ENCODE results near the gene ADGRG6. TPM values are rescaled to one million over a fixed set of nuclear protein-coding genes. Genes with fewer than 3 reads are reported as not detected.

The ADGRG6 gene
- total and polyA plus RNA-seq, 8 donors, result 1.1 to 102 (median 8.9) TPM

DNA sequence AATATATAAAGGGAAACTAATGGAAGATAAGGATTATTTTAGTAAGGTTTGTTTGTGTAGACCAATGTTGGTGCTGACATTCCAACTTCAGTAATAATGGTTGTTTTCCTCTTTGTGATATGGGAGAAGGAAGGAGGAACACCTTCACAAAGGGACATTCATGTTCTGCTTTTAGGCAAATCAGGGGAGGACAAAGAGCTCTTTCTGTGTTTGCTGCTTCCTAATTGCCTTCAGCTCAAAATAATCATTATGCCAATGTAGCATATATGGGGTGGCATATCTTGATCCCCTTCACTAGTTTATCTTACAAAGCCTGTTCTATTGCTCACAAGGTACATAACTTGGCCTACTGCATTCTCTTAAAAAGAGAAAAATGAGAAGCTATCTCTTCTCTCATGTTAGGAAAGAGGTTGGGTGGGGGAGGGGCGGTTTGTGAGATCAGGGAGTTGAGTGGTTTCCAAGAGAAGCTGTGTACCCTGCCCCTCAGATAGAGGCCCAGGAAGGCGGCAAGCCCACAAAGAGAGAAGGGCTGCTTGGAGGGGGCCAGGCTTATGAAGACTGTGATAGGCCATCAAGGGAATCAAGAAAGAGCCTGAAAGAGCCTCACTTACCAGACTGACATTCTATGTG is 4.7 kb upstream of the ADGRG6 start:
- H3K36me3 ChIP-seq, result no peaks in the 10 kb centered on the region
- TF ChIP-seq POLR2A (IDR thresholded peaks at IDR 0.05), result no peak
- TF ChIP-seq, protein P1, sequence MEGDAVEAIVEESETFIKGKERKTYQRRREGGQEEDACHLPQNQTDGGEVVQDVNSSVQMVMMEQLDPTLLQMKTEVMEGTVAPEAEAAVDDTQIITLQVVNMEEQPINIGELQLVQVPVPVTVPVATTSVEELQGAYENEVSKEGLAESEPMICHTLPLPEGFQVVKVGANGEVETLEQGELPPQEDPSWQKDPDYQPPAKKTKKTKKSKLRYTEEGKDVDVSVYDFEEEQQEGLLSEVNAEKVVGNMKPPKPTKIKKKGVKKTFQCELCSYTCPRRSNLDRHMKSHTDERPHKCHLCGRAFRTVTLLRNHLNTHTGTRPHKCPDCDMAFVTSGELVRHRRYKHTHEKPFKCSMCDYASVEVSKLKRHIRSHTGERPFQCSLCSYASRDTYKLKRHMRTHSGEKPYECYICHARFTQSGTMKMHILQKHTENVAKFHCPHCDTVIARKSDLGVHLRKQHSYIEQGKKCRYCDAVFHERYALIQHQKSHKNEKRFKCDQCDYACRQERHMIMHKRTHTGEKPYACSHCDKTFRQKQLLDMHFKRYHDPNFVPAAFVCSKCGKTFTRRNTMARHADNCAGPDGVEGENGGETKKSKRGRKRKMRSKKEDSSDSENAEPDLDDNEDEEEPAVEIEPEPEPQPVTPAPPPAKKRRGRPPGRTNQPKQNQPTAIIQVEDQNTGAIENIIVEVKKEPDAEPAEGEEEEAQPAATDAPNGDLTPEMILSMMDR (IDR thresholded peaks at IDR 0.05), result no peak
- TF ChIP-seq POLR2AphosphoS5 (IDR thresholded peaks at IDR 0.05), result peak in 1 of 3 donors; percentile 20
- no peak for TF ChIP-seq EP300 (IDR thresholded peaks at IDR 0.05)
- no peak for DNase-seq
- H3K27ac ChIP-seq, result peak overlapping the region in 1 of 5 donors; percentile 16
- intact Hi-C loops (cut with DNase I; ENCODE audit: low total_unique reads), result no loop called here
- H3K27me3 ChIP-seq, result peaks cover 0 to 17% (median 8%) of the 10 kb centered on the region in 3 donors
- no peak overlapping the region for H3K4me3 ChIP-seq
- H3K9me3 ChIP-seq, result no peaks in the 10 kb centered on the region
- H3K4me1 ChIP-seq, result peaks cover 0 to 13% (median 11%) of the 10 kb centered on the region in 4 donors
- WGBS, 5 donors, result 44 to 66% (median 48%) methylated on average over 2 of the region's 2 CpGs

DNA sequence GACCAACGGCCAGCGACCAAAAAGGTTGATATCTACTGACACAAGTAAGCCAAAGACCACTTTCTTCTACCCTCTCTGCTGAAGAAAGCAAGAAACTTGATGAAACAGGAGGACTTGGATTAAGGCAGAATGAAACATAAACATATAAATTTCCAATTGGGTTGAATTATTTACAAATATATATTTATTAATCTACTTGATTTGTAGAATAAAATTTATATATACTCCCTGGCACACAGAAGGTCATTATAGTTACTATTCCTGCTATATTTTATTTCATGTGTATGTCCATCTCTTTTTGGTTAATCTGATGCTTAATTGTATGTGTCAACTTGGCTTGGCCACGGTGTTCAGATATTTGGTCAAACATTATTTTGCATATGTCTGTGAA is 4.2 kb upstream of the ADGRG6 start:
- WGBS, 5 donors, result 61 to 67% (median 64%) methylated on average over 3 of the region's 3 CpGs
- Histone ChIP-seq H3K27me3 (peaks cover 0 to 22% (median 14%) of the 10 kb centered on the region in 3 donors), H3K36me3 (no peaks in the 10 kb centered on the region), H3K27ac (peak overlapping the region in 1 of 5 donors; percentile 16), H3K4me3 (no peak overlapping the region), H3K4me1 (peaks cover 0 to 18% (median 14%) of the 10 kb centered on the region in 4 donors), H3K9me3 (no peaks in the 10 kb centered on the region)
- no peak for DNase-seq
- TF ChIP-seq POLR2AphosphoS5 (IDR thresholded peaks at IDR 0.05), result no peak
- TF ChIP-seq EP300 (IDR thresholded peaks at IDR 0.05), result no peak
- TF ChIP-seq POLR2A (IDR thresholded peaks at IDR 0.05), result no peak
- TF ChIP-seq, protein P1 (IDR thresholded peaks at IDR 0.05), result no peak
- intact Hi-C loops (cut with DNase I; ENCODE audit: low total_unique reads), result no loop called here

DNA sequence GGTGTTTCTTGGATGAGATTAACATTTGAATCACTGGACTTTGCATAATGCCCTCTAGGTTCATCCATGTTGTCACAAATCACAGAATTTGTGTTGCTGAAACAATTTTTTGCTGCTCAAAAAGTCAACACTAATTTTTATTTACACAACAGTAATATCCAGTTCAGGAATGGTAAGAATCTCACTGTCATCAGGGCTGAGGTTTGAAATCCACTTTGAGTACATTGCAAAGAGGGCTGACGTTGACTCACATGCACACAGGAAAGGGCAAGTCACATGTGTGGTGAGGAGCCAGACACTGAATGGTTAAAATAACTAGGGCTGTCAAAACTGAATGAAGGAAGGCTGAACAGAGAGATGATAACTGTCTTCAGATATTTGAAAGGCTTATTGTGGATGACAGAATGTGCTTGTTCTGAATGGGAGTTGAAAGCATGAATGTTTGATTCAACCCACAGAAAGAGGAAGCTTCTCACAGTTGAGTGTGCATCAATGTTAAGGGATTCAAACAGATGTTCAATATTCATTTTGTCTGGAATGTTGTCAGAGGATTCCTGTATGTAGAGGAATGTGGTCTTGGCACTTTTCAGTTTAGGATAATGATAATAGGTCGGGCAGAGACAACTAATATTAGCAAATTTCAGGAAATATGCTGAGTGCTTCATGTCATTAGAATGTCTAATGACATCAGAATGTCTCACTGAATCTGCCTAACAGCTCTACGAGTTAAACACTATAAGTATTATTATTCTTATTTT is 3.6 kb upstream of the ADGRG6 start:
- H3K9me3 ChIP-seq, result no peaks in the 10 kb centered on the region
- intact Hi-C loops (cut with DNase I; ENCODE audit: low total_unique reads), result no loop called here
- no peak for TF ChIP-seq EP300 (IDR thresholded peaks at IDR 0.05)
- no peak for TF ChIP-seq POLR2A (IDR thresholded peaks at IDR 0.05)
- TF ChIP-seq, protein P1 (IDR thresholded peaks at IDR 0.05), result no peak
- TF ChIP-seq POLR2AphosphoS5 (IDR thresholded peaks at IDR 0.05), result no peak
- H3K27me3 ChIP-seq, result peaks cover 0 to 28% (median 14%) of the 10 kb centered on the region in 3 donors
- peaks cover 0 to 19% (median 14%) of the 10 kb centered on the region in 4 donors for H3K4me1 ChIP-seq
- no peaks in the 10 kb centered on the region for H3K36me3 ChIP-seq
- no peak for DNase-seq
- no peak overlapping the region for H3K27ac ChIP-seq
- 61 to 65% (median 64%) methylated on average over 3 of the region's 3 CpGs for WGBS, 5 donors
- H3K4me3 ChIP-seq, result no peak overlapping the region

DNA sequence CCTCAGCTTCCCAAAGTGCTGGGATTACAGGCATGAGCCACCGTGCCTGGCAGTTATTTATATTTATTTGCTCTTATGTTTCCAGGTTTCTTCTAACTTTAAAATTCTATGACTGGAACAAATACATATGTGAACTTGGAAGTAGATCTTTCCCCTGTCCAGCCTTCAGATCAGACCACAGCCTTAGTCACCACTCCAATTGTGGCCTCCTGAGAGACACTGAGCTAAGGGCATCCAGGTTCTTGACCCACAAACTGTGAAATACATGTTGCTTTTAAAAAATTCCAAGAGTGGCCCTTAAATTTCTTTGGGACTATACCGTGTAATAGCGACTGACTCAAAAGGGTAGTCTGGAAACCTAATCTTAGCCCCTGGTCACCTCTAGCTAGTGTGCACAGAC is 1.5 kb upstream of the ADGRG6 start:
- Histone ChIP-seq H3K4me1 (peaks cover 0 to 19% (median 14%) of the 10 kb centered on the region in 4 donors), H3K36me3 (no peaks in the 10 kb centered on the region), H3K27ac (peak overlapping the region in 1 of 5 donors; percentile 79), H3K9me3 (no peaks in the 10 kb centered on the region), H3K4me3 (no peak overlapping the region), H3K27me3 (peaks cover 0 to 30% (median 14%) of the 10 kb centered on the region in 3 donors)
- whole genome bisulfite sequencing, 5 donors, result 87 to 92% (median 88%) methylated on average over 3 of the region's 3 CpGs
- intact Hi-C loops (cut with DNase I; ENCODE audit: low total_unique reads), result no loop called here
- DNase-seq, result no peak
- TF ChIP-seq EP300 (IDR thresholded peaks at IDR 0.05) (no peak), POLR2A (IDR thresholded peaks at IDR 0.05) (no peak), POLR2AphosphoS5 (IDR thresholded peaks at IDR 0.05) (no peak)
- TF ChIP-seq, protein P1 (IDR thresholded peaks at IDR 0.05), result no peak
